GM18502 (cell line): Measurements from ENCODE around the gene IQCK.

Source experiments
- ATAC-seq: cut with Tn5 transposase; IDR thresholded peaks from one replicate; pipeline ENCODE4 v1.9.1; 2021; ENCODE audit warnings: mild to moderate bottlenecking; ENCODE audit not compliant: unreplicated experiment, poor library complexity

The IQCK gene

GRCh38 chr16:19698480-19699465, 19.3 kb upstream of the IQCK start:
- ATAC-seq, result no peak

DNA sequence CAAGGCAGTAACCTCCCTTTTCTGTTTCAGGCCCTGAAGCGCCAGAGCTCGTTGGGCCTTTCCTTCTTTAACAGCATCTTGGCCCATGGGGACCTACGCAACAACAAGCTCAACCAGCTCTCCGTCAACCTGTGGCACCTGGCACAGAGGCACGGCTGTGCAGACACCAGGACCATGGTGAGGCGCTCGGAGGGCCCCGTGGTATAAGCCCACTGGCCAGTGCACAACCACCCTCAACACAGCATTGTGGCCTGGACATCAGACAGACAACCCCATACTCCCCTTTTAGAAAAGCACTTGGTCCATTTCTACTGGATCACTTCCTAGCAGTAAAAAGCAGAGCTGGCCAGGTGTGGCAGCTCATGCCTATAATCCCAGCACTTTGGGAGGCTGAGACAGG, 18.6 kb upstream of the IQCK start:
- no peak for ATAC-seq

GRCh38 chr16:19700319-19700781, 17.7 kb upstream of the IQCK start:
- ATAC-seq, result no peak

DNA sequence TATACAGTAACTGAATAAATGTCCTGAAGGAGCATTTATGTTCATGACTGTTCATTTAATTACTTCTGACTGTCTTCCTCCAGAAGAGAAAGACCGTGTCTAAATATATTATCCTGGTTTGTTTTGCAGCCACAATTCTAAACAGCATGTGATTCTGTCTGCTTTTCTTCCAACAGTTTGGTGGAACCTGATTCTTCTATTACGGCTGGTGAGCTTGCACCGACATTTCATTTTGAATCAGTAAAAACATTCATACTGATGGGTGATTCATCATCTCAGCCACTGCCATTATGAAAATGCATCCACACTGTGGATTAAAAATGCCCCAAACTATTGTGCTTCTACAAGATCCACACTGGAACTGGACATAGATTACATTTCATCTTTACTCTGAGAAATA, 17.0 kb upstream of the IQCK start:
- ATAC-seq, result no peak

DNA sequence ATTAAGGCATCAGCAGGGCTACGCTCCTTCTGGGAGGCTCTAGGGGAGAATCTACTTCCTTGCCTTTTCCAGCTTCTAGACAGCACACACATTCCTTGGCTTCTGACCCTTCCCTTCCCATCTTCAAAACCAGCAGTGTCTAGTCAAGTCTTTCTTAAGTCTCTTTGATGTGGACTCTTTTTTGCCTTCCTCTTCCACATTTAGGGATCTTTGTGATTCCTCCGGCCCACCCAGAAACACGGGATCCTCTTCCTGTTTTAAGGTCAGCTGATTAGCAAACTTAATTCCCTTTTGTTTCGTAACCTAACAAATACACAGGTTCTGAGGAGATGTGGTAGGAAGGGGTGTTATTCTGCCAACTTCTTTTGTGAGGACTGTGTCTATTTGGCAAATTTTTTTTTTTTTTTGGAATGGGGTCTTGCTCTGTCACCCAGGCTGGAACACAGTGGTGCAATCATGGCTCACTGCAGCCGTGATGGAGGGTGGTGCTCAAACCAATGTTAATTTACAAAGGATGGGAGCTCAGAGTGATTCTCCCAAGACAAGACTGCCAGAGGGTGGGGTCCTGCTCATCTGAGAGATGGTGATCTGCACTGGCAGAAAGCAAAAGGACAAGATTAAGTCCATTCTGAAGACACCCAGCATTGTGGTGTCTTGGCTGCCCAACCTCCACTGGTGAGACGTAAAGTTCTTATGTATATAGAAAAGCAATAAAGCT, 14.7 kb upstream of the IQCK start:
- no peak for ATAC-seq

DNA sequence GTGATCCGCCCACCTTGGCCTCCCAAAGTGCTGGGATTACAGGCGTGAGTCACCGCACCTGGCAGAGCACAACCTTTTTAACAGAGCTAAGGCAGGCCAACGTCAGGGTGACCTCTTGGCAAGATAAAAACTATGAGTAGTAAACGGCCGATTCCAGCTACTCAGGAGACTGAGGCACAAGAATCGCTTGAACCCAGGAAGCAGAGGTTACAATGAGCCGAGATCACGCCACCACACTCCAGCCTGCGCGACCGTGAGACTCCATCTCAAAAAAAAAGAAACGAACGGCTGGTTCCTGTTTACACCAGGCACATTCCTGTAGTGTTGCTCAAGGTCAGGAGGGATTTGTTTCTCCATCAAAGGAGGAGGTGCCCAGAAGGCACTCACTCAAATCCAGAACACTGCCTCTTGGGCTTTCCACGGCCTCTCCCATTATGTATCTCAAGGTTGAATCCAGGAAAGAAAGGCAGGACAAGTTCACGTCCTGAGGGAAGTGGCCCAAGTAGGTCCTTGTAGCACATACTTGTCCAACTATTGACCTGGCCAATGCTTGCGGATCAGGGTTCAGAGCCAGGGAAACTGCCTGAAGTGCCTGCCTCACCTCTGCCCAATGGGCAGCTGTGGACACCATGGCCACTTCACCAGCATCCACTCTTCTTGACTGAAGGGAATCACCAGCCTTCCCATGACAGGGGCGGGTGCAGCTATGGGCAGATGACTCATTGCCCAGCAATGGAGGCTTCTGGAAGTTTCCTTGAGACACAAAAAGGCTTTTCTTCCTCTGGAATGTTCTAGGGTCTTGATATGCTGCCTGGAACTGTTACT, 13.5 kb upstream of the IQCK start:
- no peak for ATAC-seq

GRCh38 chr16:19705146-19705501, 12.9 kb upstream of the IQCK start:
- no peak for ATAC-seq

DNA sequence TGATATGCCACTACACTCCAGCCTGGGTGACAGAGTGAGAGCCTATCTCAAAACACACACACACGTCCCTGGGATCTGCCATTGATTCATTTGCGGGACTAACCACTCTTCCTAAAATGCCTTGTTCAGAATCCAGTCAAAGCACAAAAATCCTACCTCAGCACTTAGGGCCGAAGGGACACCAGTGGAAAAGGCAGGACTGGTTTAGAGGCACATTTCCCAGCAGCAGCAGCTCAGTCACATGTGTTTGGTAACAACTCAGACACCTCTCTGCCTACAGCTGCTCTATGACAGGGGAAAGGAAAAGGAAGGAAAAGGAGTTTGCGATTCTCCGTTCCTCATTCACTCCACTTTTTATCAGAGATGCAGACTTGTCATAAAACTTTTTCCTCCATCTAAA, 12.2 kb upstream of the IQCK start:
- ATAC-seq, result no peak

DNA sequence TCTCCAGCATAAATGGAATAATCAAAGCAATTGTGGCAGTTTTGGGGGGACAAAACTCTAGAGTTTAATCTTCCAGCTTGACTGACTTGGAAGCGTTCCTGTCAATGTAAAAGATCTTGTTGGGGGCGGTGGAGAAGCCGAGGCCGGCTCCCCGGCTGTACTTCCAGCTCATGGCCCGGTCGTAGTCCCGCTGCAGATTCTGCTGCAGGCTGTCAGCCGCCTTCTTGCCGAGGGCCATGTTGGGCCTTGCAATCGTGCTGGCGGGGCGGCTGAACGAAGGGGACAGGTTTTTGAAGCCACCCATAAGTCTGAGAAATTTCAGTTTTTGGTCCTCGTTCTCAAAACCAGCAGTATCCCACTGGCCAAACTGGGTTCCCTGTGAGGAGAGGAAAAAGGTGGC, 11.2 kb upstream of the IQCK start:
- ATAC-seq, result no peak

DNA sequence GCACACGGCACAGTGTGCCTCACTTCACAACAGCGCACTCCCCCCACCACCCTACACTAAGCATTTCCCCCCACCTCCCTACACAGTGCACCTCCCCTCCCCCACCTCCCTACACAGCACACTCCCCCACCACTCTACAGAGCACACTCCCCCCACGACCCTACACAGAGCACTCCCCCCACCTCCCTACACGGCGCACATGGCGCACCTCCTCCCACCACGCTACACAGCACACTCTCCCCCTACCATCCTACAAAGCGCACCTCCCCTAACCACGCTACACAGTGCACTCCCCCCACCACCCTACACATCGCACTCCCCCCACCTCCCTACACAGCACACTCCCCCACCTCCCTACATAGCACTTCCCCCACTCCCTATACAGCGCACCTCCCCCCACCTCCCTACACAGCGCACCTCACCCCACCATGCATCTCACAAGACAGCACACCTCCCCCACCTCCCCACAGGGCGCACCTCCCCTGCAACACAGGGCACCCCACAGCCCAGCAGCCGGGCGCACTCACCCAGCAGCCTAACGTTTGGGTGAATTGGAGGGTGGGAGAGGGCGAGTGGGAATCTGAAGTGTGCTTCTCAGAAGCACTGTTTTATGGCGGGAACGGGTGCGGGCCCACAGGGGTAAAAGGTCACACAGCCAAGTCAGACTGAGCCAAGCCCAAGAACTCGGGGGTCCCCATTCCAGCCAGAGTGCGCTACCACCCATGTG, 10.3 kb upstream of the IQCK start:
- ATAC-seq, result no peak

DNA sequence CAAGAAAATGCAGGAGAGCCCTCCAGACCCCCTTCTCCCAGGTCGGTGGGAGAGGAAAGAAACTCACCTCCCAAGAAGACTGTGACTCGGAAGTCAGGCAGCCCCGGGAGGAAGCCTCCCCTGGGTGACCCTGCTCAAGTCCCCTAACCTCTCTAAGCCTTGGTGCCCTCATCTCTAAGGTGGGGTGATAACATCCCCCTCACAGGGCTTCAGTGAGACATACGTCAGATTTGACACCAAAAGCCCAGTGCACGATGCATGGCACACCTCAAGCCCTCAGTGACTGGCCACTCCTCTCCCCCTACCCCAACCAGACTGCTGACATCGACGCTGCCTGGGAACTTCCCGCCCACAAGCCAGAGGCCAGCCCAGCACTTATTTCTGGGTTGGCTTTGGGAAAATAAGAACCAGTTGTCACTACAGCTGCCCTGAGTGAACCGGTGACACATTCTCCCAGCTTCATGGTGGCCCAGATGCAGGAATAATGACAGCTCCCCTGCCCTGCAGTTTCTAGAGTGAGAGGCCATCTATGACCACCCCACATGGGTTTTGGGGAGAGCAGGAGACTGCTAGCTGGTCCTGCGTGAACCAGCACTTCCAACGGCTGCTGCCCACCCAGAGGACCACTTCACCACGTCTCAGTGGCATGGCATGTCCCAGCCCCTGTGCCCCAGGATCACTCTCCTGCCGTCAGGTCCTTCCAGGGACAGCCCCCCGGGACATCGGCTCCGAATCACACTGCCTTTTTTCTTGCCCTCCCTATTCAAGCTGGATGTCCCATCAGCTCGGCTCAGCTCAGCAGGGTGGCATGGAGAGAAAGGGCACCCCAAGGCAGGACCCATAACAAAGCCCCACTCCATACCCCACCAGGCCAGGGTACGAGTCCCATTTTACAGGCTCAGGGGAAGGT, 9.5 kb upstream of the IQCK start:
- ATAC-seq, result no peak

DNA sequence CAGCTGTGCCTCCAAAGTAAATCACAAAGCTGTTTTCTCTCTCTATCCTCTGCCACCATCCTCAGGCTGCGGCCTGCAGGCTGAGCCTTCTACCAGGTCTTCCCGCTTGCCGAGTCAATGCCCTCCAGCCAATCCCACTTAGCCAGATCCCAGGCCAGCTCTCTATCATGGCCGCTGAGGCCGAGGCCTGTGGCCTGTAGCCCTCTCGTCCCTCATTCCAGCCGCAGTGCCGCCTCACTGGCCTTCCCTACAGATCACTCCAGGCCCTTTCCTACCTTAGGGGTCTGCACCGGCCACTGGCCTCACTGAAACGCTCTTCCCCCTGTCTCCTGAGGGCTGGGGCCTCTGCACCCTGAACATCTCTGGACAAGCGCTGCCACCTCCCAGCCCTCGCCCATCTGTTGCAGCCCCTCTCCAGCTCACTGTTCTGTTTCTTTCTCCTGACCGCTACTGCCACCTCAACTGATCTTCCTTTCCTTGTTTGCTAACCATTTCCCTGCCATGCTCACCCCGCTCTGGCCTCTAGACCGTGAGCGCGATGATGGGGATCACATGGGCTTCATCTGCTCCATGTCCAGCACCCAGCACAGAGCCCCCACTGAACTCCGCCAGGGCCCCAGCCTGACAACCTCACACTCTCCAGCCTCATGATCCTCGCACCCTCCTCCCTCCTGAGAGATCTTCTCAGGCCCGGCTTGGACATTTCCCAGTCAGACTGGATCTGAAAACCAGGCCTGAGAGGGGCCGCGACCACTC, 8.5 kb upstream of the IQCK start:
- ATAC-seq, result no peak

DNA sequence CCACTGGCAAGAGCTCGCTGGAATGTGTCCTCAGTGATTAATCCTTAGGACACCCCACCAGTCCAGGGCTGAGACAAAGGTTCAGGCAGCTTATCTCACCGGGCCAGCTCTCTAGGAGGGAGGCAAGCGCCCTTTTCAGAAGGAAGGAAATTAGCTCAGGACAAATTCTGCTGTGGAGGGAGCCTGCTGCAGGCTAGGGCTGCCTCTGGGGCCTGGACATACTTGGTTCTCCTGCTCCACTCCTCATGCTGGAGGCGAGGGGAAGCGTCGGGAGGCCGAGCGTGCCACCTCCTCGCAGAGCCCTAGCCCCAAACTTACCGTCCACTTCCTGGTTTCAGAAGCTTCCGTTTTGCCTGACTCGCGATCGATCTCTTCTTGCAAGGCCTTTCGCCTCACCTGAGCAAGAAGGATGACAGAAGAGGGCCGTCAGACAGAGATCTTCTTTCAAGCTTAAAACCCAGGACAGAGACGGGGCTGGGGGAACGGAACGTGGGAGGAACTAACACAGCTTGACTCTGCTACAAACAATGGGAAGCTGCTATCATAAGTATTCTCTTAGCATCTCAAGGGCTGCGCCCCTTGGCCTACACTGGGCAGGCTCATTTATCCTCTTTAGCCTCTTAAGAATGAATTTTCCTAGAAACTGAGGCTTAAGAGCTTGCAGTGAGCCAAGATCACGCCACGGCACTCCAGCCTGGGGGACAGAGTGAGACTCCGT, 7.7 kb upstream of the IQCK start:
- no peak for ATAC-seq

GRCh38 chr16:19710991-19711545, 7.0 kb upstream of the IQCK start:
- ATAC-seq, result no peak

- no peak for ATAC-seq
Measured at GRCh38 chr16:19711643-19712042, 6.4 kb upstream of the IQCK start.

DNA sequence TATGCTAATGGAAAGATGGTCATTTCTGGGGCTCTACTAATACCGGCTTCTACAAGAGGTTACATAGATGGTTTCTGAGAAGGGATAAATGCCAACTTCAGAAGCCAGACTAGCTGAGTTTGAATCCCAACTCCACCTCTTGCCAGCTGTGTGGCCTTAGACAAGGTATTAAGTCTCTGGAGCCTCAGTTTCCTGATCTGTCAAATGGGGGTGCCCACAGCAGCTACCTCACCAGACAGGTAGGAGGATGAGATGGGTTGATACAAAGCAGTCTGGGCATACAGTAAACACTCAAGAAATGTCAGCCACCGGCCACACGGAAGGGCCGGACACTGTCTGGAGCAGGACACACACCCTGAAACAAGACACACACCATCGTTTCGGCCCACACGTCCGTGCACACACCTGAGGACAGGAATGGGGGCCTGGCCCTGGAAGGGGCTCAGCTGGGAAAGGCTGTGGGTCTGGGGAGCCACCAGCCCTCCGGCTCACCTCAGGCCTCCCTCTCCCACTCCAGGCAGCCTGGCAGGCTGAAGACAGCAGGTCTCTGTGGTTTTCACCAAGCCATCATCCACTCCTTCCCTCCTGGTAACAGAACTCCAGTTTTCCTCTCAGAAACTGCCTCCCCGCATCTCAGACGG, 5.5 kb upstream of the IQCK start:
- ATAC-seq, result no peak

DNA sequence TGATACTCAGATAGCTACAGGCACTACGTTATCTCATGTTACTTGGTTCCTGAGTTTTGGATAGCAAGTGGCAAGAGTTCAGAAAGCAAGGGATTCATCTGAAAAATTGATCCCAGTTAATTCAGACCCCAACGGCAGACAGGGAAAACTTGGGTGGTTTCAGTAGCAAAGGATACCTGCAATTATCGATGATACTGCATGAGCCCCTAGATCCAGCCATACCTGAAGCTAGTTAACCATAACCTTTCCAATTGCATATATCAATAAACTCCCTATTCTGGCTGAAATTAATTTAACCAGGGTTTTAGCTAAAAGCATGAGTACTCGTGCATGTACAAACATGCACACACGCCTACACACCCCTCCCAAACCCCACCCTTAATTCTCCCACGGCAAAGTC, 4.4 kb upstream of the IQCK start:
- no peak for ATAC-seq
